OCI-LY3 (cell line): ENCODE data around the gene HYAL1.

Source experiments
- H2AFZ ChIP-seq: fragments of 200-600, 300-600 bp; shearing (Covaris generic); 2 replicates; pipeline ENCODE4 v1.6.0; 2014; ENCODE audit warnings: antibody characterized with exemption, low read depth, low read length
- H3K27ac ChIP-seq: fragments of 200-600, 300-600 bp; sonication (generic); 2 replicates; pipeline ENCODE4 v1.5.1; 2014; ENCODE audit warnings: mild to moderate bottlenecking, low read length, moderate library complexity, mixed read lengths
- H3K27me3 ChIP-seq: fragments of 200-600, 300-600 bp; sonication (generic); 2 replicates; pipeline ENCODE4 v1.6.1; 2014; ENCODE audit warnings: low read depth, low read length, mixed read lengths
- H3K36me3 ChIP-seq: fragments of 200-600, 300-600 bp; sonication (generic); replicated peaks from 2 replicates; pipeline ENCODE3; 2014; ENCODE audit warnings: low read depth, low read length, mixed read lengths
- H3K4me1 ChIP-seq: fragments of 300-600, 200-600 bp; sonication (generic); 2 replicates; pipeline ENCODE4 v1.6.1; 2014; ENCODE audit warnings: low read length, mixed read lengths
- H3K4me2 ChIP-seq: fragments of 200-600, 300-600 bp; sonication (generic); 2 replicates; pipeline ENCODE4 v1.6.1; 2014; ENCODE audit warnings: low read length, mixed read lengths
- H3K4me3 ChIP-seq: fragments of 300-600, 200-600 bp; sonication (generic); 2 replicates; pipeline ENCODE4 v1.5.1; 2014; ENCODE audit warnings: antibody characterized with exemption, mild to moderate bottlenecking, low read length, moderate library complexity
- H3K79me2 ChIP-seq: fragments of 300-600, 200-600 bp; shearing (Covaris generic); 2 replicates; pipeline ENCODE4 v1.6.1; 2014; ENCODE audit warnings: mild to moderate bottlenecking, low read length, mixed read lengths
- H3K9ac ChIP-seq: fragments of 300-600, 200-600 bp; shearing (Covaris generic); 2 replicates; pipeline ENCODE4 v1.6.0; 2014; ENCODE audit warnings: mild to moderate bottlenecking, low read length, moderate library complexity
- H3K9me3 ChIP-seq: fragments of 200-600, 300-600 bp; shearing (Covaris generic); 2 replicates; pipeline ENCODE4 v1.6.1; 2014; ENCODE audit warnings: low read length, mixed read lengths; ENCODE audit not compliant: insufficient read depth
- H4K20me1 ChIP-seq: fragments of 200-600, 300-600 bp; sonication (generic); 2 replicates; pipeline ENCODE4 v1.6.1; 2016; ENCODE audit warnings: low read length, mixed read lengths; ENCODE audit not compliant: insufficient read depth
- EZH2phosphoT487 ChIP-seq: fragments of 200-600 bp; shearing (Covaris generic); IDR thresholded peaks from 2 replicates; pipeline ENCODE4 v1.6.1; 2018; ENCODE audit warnings: antibody characterized with exemption, mixed run types, low read depth
- TF ChIP-seq, protein P1 (sequence below): fragments of 200-600, 300-600 bp; sonication (generic); IDR thresholded peaks from 2 replicates; pipeline ENCODE4 v1.5.1; 2014; ENCODE audit warnings: antibody characterized with exemption, low read length, low read depth

The HYAL1 gene

GRCh38 chr3:50319181-50319893 lies 16.0 kb upstream of the HYAL1 start:
- Histone ChIP-seq H3K9me3 (no peaks in the 10 kb centered on the region), H3K36me3 (peaks cover 24% of the 10 kb centered on the region), H3K9ac (no peak overlapping the region), H3K27me3 (no peaks in the 10 kb centered on the region), H3K27ac (no peak overlapping the region), H4K20me1 (no peaks in the 10 kb centered on the region), H3K4me1 (peaks cover 31% of the 10 kb centered on the region), H3K79me2 (peaks cover 19% of the 10 kb centered on the region), H3K4me2 (no peak overlapping the region), H3K4me3 (no peak overlapping the region), H2AFZ (no peak overlapping the region)
- TF ChIP-seq, protein P1, sequence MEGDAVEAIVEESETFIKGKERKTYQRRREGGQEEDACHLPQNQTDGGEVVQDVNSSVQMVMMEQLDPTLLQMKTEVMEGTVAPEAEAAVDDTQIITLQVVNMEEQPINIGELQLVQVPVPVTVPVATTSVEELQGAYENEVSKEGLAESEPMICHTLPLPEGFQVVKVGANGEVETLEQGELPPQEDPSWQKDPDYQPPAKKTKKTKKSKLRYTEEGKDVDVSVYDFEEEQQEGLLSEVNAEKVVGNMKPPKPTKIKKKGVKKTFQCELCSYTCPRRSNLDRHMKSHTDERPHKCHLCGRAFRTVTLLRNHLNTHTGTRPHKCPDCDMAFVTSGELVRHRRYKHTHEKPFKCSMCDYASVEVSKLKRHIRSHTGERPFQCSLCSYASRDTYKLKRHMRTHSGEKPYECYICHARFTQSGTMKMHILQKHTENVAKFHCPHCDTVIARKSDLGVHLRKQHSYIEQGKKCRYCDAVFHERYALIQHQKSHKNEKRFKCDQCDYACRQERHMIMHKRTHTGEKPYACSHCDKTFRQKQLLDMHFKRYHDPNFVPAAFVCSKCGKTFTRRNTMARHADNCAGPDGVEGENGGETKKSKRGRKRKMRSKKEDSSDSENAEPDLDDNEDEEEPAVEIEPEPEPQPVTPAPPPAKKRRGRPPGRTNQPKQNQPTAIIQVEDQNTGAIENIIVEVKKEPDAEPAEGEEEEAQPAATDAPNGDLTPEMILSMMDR: no peak
- TF ChIP-seq EZH2phosphoT487: no peak

DNA sequence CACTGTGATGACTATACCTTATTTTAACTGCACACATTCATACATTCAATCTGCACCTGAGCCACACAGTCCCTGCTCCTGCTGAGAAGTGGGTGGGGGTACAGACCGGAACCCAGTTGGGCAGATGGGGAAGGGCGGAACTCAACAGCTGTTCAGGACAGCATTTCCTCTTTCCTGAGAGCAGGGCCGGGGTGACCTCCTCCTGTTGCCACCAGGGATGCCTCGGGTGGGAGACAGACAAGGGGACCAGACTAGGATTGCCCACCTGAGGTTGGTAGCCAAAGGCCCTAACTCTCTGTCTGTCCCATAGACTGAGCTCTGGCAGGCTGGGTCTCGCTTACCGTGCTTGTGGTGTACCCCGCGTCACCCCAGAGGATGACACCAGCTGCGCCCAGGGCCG lies 15.2 kb upstream of the HYAL1 start:
- no peak overlapping the region for H3K27ac ChIP-seq
- peaks cover 31% of the 10 kb centered on the region for H3K4me1 ChIP-seq
- no peak overlapping the region for H2AFZ ChIP-seq
- no peak overlapping the region for H3K9ac ChIP-seq
- peaks cover 19% of the 10 kb centered on the region for H3K79me2 ChIP-seq
- no peaks in the 10 kb centered on the region for H3K27me3 ChIP-seq
- TF ChIP-seq EZH2phosphoT487: no peak
- TF ChIP-seq, protein P1: no peak
- no peaks in the 10 kb centered on the region for H3K9me3 ChIP-seq
- no peaks in the 10 kb centered on the region for H4K20me1 ChIP-seq
- peaks cover 21% of the 10 kb centered on the region for H3K36me3 ChIP-seq
- H3K4me2 ChIP-seq: no peak overlapping the region
- no peak overlapping the region for H3K4me3 ChIP-seq

GRCh38 chr3:50318163-50318562 lies 14.8 kb upstream of the HYAL1 start:
- H3K79me2 ChIP-seq: peaks cover 19% of the 10 kb centered on the region
- H3K9me3 ChIP-seq: no peaks in the 10 kb centered on the region
- H3K4me1 ChIP-seq: peaks cover 30% of the 10 kb centered on the region
- H3K4me3 ChIP-seq: no peak overlapping the region
- H3K27ac ChIP-seq: no peak overlapping the region
- H3K4me2 ChIP-seq: no peak overlapping the region
- H3K27me3 ChIP-seq: no peaks in the 10 kb centered on the region
- TF ChIP-seq, protein P1: no peak
- TF ChIP-seq EZH2phosphoT487: no peak
- H4K20me1 ChIP-seq: no peaks in the 10 kb centered on the region
- H3K9ac ChIP-seq: no peak overlapping the region
- H2AFZ ChIP-seq: no peak overlapping the region
- peaks cover 21% of the 10 kb centered on the region for H3K36me3 ChIP-seq

DNA sequence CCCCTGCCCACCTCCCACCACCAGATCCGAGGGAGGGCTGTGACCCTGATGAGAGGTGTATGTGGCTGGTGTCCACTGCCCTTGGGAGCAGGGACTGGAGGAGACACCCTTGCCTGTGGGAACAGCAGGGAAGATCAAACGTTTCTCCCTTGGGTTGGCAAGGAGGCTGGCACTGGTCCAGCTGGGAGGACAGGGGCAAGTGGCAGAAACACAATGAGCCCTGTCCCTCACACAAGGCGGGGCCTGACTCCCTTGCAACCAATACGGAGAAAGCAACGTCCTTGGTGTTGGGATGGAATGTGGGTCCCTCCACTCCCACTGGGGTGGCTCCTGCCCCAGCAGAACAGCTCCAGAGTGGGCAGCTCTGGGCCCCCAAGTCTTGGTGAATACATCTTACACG lies 13.9 kb upstream of the HYAL1 start:
- H3K27ac ChIP-seq: no peak overlapping the region
- no peak overlapping the region for H3K4me3 ChIP-seq
- no peak overlapping the region for H3K9ac ChIP-seq
- no peak overlapping the region for H2AFZ ChIP-seq
- no peaks in the 10 kb centered on the region for H4K20me1 ChIP-seq
- H3K4me2 ChIP-seq: no peak overlapping the region
- H3K4me1 ChIP-seq: peaks cover 21% of the 10 kb centered on the region
- H3K79me2 ChIP-seq: peaks cover 19% of the 10 kb centered on the region
- no peaks in the 10 kb centered on the region for H3K27me3 ChIP-seq
- TF ChIP-seq, protein P1: no peak
- TF ChIP-seq EZH2phosphoT487: no peak
- peaks cover 21% of the 10 kb centered on the region for H3K36me3 ChIP-seq
- no peaks in the 10 kb centered on the region for H3K9me3 ChIP-seq
